Astrocyte of the hippocampus (primary cell): ENCODE results near the gene TRIM28.

ENCODE experiments used
- DNase-seq: peaks from one replicate; pipeline ENCODE4 v3.0.0; 2011; ENCODE audit warnings: low read depth, low spot score

The TRIM28 gene

GRCh38 chr19:58560007-58560887 is 16.4 kb downstream of the TRIM28 start:
- DNase-seq: no peak

DNA sequence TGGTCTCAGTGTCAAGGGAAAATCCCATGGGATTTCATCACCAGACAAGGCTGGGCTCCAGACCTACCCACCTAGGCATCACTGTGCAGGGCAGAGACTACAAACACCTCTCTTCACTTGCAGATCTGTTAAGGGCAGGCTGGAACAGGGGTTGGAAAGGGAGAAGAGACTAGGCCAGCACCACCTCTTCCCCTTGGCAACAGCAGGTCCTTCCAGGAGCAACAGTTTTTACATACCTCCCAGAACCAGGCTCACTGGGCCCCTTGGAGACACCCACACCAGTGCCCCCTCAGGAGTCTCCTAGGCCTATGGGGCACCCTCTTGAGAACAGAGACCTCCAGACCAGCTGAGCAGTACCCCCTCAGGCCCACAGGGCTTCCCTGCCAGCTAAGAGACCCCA is 17.1 kb downstream of the TRIM28 start:
- no peak for DNase-seq

DNA sequence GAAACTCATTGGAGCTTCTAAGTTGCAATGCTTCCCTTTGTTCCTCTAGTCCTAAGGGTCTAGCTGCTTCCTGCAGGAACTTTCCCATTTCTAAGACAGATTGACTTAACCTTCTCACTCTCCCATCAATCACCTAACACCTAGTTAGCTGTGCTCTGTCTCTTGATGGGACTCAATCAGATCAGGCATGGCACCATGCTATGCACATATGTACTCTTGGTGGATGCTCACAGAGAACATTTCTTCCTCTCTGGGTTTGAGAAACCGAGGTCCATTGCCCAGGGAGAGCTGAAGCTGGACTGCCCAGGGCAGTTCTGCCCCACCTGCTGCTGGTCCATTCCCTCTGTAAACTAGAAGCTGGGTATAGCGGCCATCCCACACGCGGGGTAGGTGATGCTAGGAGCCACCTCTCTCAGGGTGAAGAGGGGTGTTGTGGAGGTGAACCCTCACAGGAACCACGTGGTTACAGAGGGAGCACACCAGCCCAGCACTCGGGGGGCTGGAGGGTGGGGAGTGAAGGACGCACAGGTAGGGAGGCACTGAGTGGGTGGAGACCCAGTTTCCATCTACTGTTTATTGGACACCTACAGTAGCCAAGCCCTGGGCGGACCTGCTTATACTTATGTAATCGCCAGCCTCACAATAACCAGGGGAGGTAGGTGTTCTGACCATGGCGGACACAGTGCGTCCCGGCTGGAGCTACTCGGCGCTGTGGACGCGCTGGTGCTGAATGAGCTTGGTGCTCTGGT is 17.7 kb downstream of the TRIM28 start:
- DNase-seq: no peak

- peak; percentile 69 for DNase-seq
Observed at GRCh38 chr19:58562122-58563033, 18.5 kb downstream of the TRIM28 start.

DNA sequence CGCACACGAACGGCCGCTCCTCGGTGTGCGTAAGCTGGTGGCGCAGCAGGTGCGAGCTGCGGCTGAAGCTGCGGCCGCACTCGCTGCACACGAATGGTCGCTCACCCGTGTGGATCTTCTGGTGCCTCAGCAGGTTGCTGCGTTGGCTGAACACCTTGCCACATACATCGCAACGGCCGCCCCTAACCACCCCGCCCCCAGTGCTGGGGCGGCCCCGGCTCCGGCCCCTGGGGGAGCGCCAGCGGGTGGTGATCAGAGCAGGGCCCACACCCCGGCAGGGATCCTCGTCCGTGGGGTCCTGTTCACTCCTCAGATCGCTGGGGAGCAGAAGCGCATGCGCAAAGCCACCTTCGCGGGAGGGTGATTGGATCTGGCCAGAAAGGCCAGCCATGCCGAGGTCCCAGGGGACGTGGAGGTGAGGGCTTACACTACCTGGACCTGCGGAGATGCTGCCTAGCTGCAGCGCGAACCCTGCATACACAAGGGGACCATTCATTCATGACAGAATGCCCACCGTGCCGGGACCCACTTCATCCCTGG is 19.2 kb downstream of the TRIM28 start:
- peak; percentile 37 for DNase-seq

DNA sequence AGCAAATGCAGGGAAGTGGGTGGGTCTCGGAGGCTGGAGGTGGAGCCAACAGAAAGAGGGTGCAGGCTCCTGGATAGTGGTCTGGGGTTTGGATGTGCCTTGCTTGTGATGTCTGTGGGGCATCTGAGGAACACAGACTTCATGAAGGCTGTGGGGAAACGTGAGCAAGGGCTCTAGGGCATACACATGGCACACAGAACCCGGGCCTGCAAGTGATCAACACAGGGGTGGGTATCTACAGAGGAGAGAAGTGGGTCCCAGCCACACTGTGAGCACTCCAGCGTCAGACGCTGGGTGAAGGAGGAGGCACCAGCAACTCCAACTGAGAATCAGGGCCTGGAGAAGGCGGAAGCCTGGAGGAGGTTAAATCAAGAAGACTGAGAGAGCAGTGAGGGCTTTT is 20.0 kb downstream of the TRIM28 start:
- no peak for DNase-seq

DNA sequence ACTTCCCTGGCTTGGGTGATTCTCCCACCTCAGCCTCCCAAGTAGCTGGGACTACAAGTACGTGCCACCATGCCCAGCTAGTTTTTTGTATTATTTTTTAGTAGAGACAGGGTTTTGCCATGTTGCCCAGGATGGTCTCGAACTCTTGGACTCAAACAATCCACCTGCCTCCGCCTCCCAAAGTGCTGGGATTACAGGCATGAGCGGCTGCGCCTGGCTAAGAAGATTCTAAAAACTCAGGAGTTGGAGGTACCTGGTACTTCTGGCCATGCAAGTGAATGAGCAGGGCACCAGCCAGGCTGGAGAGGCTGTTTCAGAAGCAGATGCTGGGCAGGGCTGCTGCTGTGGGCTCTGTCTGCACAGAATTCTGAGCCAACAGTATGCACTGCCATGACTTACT is 23.1 kb downstream of the TRIM28 start:
- no peak for DNase-seq

GRCh38 chr19:58568453-58569130 is 24.7 kb downstream of the TRIM28 start:
- no peak for DNase-seq

DNA sequence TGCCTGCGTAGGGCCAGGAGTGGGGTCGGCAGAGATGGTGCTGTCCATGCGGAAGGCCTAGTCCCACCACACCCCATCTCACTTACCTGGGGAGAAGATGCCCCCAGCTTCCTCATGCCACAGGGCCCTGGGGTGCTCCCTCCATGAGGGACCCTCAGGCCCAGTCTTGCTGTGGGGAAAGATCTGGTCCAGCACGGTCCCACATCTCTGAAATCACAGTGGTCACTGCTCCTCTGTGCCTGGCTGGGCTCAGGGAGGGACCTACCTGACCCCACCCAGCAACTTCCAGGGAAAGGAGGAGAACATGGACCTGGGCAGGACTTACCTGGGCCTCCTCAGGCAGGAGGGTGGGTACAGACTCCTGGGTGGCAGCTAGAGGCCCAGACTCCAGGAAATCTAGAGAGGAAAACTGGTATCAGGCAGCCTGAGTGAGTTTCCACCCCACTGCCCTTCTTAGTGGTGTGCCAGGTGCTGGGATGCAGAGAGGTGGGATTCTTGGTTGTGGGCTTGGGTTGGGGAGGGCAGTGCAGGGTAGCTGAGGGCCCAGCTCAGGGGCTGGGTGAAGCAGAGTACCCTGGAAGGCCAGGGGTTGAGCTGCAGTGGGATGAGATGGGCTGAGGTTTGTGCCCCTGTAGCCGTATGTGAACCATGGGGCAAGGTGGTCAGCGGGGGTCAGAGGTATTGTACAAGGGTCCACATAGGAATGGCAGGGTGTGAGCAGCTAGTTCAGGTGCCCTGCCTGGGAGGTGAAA is 25.5 kb downstream of the TRIM28 start:
- DNase-seq: no peak

DNA sequence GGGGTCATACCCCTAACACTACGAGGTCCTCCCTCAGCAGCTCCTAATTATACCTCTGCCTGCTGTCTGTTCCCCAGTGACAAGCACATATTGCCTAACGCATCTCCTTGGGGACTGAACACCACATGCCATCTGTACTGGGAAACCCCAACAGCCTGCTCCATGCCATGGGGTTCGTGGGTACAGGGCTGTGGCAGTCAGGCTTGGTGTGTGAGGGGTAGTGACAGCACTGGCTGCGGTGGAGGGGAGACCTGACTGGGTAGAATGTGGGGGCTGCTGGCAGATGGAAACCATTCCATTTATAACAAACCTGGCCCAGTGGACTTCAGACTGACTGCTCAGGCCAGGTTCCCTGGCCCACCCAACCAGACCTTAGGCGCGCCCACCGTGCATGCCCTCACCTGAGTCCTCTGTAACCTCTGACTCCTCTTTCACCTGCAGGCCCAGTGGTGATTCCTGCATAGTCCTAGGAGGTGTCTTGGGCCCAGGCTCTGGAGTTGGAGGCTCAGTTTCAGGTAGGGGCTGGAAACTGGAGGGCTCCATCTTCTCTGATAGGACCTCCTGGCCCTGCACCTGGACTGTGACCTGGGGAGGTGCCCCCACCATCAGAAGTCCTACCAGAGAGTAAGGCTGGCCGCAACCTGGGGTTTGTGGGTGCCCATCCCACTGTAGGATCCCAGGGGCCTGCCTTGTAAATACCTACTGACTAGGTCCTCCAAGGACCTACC is 26.2 kb downstream of the TRIM28 start:
- no peak for DNase-seq

DNA sequence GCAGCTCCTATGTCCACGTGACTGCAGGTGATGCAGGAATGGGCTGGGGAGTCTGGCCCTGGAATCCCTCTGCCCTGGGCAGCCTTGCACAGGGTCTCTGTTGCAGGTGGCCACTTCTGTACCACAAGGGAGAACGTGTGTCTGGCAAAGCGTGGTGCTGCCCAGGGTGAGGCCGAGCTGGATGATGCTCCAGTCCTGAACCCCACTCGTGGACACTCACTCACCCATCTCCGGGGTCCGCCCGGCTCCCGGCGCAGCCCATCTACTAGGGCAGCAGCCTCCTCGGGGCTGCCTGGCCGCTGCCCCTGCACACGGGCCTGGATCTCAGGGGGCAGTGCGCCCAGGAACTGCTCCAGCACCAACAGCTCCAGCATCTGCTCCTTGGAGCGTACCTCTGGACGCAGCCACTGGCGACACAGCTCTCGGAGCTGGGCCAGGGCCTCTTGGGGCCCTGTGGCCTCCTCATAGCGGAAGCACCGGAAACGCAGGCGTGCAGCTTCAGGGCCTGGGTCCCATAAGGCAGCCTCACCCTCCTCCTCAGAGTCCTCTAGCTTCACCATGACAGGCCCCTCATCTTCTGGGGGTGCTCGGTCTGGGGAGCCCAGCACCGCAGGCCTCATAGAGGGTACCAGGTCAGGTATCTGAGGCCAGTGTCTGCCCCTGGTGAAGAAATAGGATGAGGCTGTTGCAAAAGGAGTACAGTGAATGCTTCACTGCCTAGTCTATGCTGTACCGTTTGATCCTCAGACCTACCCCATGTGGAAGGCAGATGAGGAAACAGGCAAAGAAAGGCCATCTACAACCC is 27.1 kb downstream of the TRIM28 start:
- no peak for DNase-seq

GRCh38 chr19:58571575-58571947 is 27.7 kb downstream of the TRIM28 start:
- no peak for DNase-seq

GRCh38 chr19:58572026-58572817 is 28.4 kb downstream of the TRIM28 start:
- DNase-seq: no peak

DNA sequence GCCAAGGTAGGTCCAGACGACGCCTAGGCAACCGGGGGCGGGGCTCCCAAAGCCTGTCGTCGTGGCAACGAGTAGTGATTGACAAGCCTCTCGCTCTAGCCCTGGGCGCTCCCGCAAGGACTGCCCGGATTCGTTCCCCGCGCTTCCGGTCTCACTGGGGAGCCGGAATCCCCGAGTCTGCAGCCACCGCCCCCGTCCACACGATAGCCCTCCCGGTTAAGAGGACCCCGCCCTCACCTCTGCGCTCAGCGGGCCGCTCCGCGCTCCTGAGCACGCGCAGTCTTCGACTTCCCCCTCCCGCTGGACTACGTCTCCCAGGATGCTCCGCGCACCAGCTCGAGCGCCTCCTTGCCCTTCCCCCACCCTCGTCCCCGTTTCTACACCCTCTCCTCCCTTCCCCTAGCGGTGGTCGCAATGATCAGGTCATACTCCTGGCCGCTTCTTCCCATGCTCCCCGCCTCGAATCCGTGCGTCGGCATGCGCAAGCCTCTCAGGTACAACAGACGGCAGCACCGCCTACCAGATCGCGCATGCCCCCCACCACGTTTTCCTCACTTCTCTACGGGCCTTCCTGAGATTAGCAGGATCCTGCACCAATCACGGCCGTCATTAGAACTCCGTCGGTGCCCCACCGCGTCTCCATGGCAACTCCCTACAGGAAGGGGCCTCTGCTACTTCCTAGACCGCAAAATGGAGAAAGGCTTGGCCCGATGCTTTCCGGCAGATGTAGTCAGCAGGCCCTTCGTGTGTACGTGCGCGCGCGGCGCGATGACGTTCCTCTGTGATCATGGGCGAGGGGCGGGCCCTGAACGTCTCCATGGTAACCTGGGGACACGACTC is 29.2 kb downstream of the TRIM28 start, which contains the start of gene MZF1:
TSS of gene MZF1 (minus strand) at position 518 of the 840 bp plus-strand sequence. CDS start 1,946 bp downstream, outside the sequence.
- peak; percentile 100 for DNase-seq

DNA sequence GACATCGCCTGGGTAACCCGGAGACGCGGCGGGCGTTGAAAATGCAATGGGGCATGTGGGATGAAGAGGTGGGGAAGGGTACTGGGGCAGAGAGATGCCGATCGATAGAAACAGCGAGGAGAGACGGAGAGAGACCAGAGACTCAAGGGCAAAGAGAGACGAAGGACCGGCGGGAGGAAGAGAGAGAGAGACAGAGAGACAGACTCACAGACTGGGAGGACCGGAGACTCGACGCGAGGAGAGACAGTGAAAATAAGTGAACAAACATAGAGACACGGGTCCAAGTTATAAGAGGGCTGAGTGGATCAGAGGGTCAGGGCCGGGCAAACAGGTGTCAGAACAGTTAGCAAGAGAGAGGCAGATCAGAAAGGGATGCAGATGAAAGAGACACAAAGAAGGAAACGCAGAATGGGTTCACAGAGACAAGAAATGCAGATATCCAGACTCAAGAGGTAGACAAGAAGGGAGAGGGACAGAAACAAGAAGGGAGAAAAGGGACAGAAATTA is 29.8 kb downstream of the TRIM28 start:
- DNase-seq: no peak

DNA sequence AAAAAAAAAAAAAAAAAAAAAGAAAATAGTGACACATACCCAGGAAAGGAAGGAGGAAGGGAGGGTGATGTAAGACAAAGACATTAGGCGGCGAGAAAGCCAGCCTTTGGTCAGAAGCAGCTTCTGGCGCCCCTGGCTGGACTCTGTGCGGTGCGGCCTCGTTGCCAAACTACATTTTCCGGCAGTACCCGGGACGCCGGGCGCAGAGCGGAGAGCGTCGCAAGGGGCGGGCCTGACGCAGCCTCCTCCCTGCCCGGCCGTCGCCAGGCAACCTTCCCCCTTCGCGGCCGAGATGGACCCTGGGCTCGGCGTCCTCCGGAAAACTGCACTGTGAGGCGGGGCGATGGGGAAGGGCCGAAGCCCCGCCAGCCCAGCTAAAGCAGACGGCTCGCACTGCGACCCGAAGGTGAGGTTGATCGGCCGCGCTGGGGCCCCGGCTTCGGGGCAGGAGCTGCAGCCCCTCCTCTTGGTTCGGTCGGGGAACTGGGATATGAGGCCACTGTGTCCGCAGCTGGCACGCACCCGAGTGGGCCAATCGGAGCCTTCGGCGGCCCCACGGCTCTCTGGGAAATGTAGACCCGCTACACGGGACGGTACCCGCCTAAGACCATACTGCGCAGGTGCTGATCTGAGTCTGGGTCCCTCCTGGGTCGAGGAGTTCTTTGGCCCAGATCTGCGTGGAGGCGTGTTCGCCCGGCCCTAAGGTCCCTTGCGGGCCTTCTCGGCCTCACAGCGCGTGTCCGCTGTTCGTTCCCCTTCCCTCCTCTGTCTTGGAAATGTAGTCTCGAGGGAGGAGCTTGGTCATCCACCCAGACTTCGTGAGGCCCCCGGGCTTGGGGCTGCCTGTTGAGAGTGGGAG is 31.5 kb downstream of the TRIM28 start:
- DNase-seq: peak; percentile 97
